H1 (cell line): Measurements from ENCODE around the gene SLC30A3. TPM values are rescaled to one million over a fixed set of nuclear protein-coding genes. Genes with fewer than 3 reads are reported as not detected.

ENCODE experiments used
- polyA plus RNA-seq, 7 experiments: library from polyadenylated mRNA; depleted of rRNA in 3 of 7; stranded (reverse) in 5 of 7; unstranded in 2 of 7; fragments of >200 nt in 5 of 7; fragments of 200-250 nt in 2 of 7; gene quantifications; 1 replicate in 5 of 7; 2 replicates in 1 of 7; 4 replicates in 1 of 7; pipeline versions ENCODE4 v1.2.1 to v1.2.3, GENCODE V29; 2011 to 2013; ENCODE audit warnings: missing spikeins in 2 of 7, mixed read lengths in 2 of 7
- total RNA-seq: library from RNA; stranded (reverse); fragmentation: NEBNext Ultra II Directional; extraction: Animal tissue kit (Norgen Biotek cat#: 25700); gene quantifications from 2 replicates; pipeline ENCODE4 v1.2.1, GENCODE V29; 2021

Gene SLC30A3
- total and polyA plus RNA-seq, 2 of the 8 experiments (the other 6 are each of a cell fraction or from before 2014, with no cell fraction given) = 15.2 to 30.7 TPM

Other genes with a start within 250 kb of the SLC30A3 start
- gene TMEM214, start 230.1 kb downstream of the SLC30A3 start, total RNA-seq = 49.7 and 52.7 TPM in 2 replicates
- gene TMEM214, start 230.1 kb downstream of the SLC30A3 start, polyA plus RNA-seq (2011; rRNA removed) = 71.0 and 100 TPM in 2 replicates
- 45.4 and 51.0 TPM in 2 replicates for gene AGBL5, start 211.4 kb downstream of the SLC30A3 start, total RNA-seq
- 62.0 and 82.0 TPM in 2 replicates for gene AGBL5, start 211.4 kb downstream of the SLC30A3 start, polyA plus RNA-seq (2011; rRNA removed)
- 212 and 225 TPM in 2 replicates for gene OST4, start 191.4 kb downstream of the SLC30A3 start, total RNA-seq
- gene OST4, start 191.4 kb downstream of the SLC30A3 start, polyA plus RNA-seq (2011; rRNA removed) = 865 and 906 TPM in 2 replicates
- 2.9 and 3.0 TPM in 2 replicates for gene EMILIN1, start 184.4 kb downstream of the SLC30A3 start, total RNA-seq
- gene EMILIN1, start 184.4 kb downstream of the SLC30A3 start, polyA plus RNA-seq (2011; rRNA removed) = 1.9 and 3.1 TPM in 2 replicates
- 17.7 and 20.5 TPM in 2 replicates for gene KHK, start 176.3 kb downstream of the SLC30A3 start, total RNA-seq
- gene KHK, start 176.3 kb downstream of the SLC30A3 start, polyA plus RNA-seq (2011; rRNA removed) = 11.0 and 14.5 TPM in 2 replicates
- 3.4 and 3.5 TPM in 2 replicates for gene CGREF1, start 143.9 kb downstream of the SLC30A3 start, total RNA-seq
- 2.5 and 3.7 TPM in 2 replicates for gene CGREF1, start 143.9 kb downstream of the SLC30A3 start, polyA plus RNA-seq (2011; rRNA removed)
- 0.20 and 0.50 TPM in 2 replicates for gene ABHD1, start 139.2 kb downstream of the SLC30A3 start, total RNA-seq
- gene ABHD1, start 139.2 kb downstream of the SLC30A3 start, polyA plus RNA-seq (2011; rRNA removed) = 0.88 and 1.1 TPM in 2 replicates
- gene PREB, start 128.4 kb downstream of the SLC30A3 start, total RNA-seq = 51.2 and 54.1 TPM in 2 replicates
- 72.2 and 74.4 TPM in 2 replicates for gene PREB, start 128.4 kb downstream of the SLC30A3 start, polyA plus RNA-seq (2011; rRNA removed)
- gene PRR30, start 123.6 kb downstream of the SLC30A3 start, total RNA-seq = not detected in 2 replicates
- not detected in 2 replicates for gene PRR30, start 123.6 kb downstream of the SLC30A3 start, polyA plus RNA-seq (2011; rRNA removed)
- gene TCF23, start 114.0 kb downstream of the SLC30A3 start, total RNA-seq = not detected in 2 replicates
- 0.02 TPM in 2 replicates for gene TCF23, start 114.0 kb downstream of the SLC30A3 start, polyA plus RNA-seq (2011; rRNA removed)
- gene ATRAID, start 51.0 kb downstream of the SLC30A3 start, total RNA-seq = 103 and 109 TPM in 2 replicates
- gene ATRAID, start 51.0 kb downstream of the SLC30A3 start, polyA plus RNA-seq (2011; rRNA removed) = 242 and 280 TPM in 2 replicates
- gene SLC5A6, start 50.8 kb downstream of the SLC30A3 start, total RNA-seq = 118 and 123 TPM in 2 replicates
- 183 and 329 TPM in 2 replicates for gene SLC5A6, start 50.8 kb downstream of the SLC30A3 start, polyA plus RNA-seq (2011; rRNA removed)
- 146 and 147 TPM in 2 replicates for gene CAD, start 45.7 kb downstream of the SLC30A3 start, total RNA-seq
- 130 and 197 TPM in 2 replicates for gene CAD, start 45.7 kb downstream of the SLC30A3 start, polyA plus RNA-seq (2011; rRNA removed)
- gene DNAJC5G, start 12.4 kb upstream of the SLC30A3 start, total RNA-seq = 1.4 TPM in 2 replicates
- 0.75 and 0.83 TPM in 2 replicates for gene DNAJC5G, start 12.4 kb upstream of the SLC30A3 start, polyA plus RNA-seq (2011; rRNA removed)
- 3.9 and 4.2 TPM in 2 replicates for gene TRIM54, start 19.4 kb upstream of the SLC30A3 start, total RNA-seq
- gene TRIM54, start 19.4 kb upstream of the SLC30A3 start, polyA plus RNA-seq (2011; rRNA removed) = 5.8 and 6.1 TPM in 2 replicates
- gene UCN, start 45.4 kb upstream of the SLC30A3 start, total RNA-seq = not detected in 2 replicates
- 0.35 and 0.93 TPM in 2 replicates for gene UCN, start 45.4 kb upstream of the SLC30A3 start, polyA plus RNA-seq (2011; rRNA removed)
- 45.2 and 46.1 TPM in 2 replicates for gene MPV17, start 60.0 kb upstream of the SLC30A3 start, total RNA-seq
- 148 and 181 TPM in 2 replicates for gene MPV17, start 60.0 kb upstream of the SLC30A3 start, polyA plus RNA-seq (2011; rRNA removed)
- 118 and 129 TPM in 2 replicates for gene GTF3C2, start 93.7 kb upstream of the SLC30A3 start, total RNA-seq
- 121 and 127 TPM in 2 replicates for gene GTF3C2, start 93.7 kb upstream of the SLC30A3 start, polyA plus RNA-seq (2011; rRNA removed)
- 63.2 and 66.0 TPM in 2 replicates for gene EIF2B4, start 107.3 kb upstream of the SLC30A3 start, total RNA-seq
- 60.0 and 61.0 TPM in 2 replicates for gene EIF2B4, start 107.3 kb upstream of the SLC30A3 start, polyA plus RNA-seq (2011; rRNA removed)
- 54.9 and 59.1 TPM in 2 replicates for gene SNX17, start 107.6 kb upstream of the SLC30A3 start, total RNA-seq
- 66.2 and 76.8 TPM in 2 replicates for gene SNX17, start 107.6 kb upstream of the SLC30A3 start, polyA plus RNA-seq (2011; rRNA removed)
- 17.3 and 18.8 TPM in 2 replicates for gene ZNF513, start 117.7 kb upstream of the SLC30A3 start, total RNA-seq
- 29.5 and 35.0 TPM in 2 replicates for gene ZNF513, start 117.7 kb upstream of the SLC30A3 start, polyA plus RNA-seq (2011; rRNA removed)
- gene PPM1G, start 146.5 kb upstream of the SLC30A3 start, total RNA-seq = 201 and 203 TPM in 2 replicates
- gene PPM1G, start 146.5 kb upstream of the SLC30A3 start, polyA plus RNA-seq (2011; rRNA removed) = 73.3 and 85.5 TPM in 2 replicates
- gene NRBP1, start 165.6 kb upstream of the SLC30A3 start, total RNA-seq = 115 TPM in 2 replicates
- 137 and 145 TPM in 2 replicates for gene NRBP1, start 165.6 kb upstream of the SLC30A3 start, polyA plus RNA-seq (2011; rRNA removed)
- 50.1 and 55.4 TPM in 2 replicates for gene KRTCAP3, start 179.3 kb upstream of the SLC30A3 start, total RNA-seq
- gene KRTCAP3, start 179.3 kb upstream of the SLC30A3 start, polyA plus RNA-seq (2011; rRNA removed) = 72.5 and 114 TPM in 2 replicates
- 14.0 and 15.9 TPM in 2 replicates for gene IFT172, start 226.7 kb upstream of the SLC30A3 start, total RNA-seq
- 12.9 and 13.5 TPM in 2 replicates for gene IFT172, start 226.7 kb upstream of the SLC30A3 start, polyA plus RNA-seq (2011; rRNA removed)
- 13.4 and 14.7 TPM in 2 replicates for gene FNDC4, start 232.2 kb upstream of the SLC30A3 start, total RNA-seq
- gene FNDC4, start 232.2 kb upstream of the SLC30A3 start, polyA plus RNA-seq (2011; rRNA removed) = 14.0 and 14.1 TPM in 2 replicates
- 0.57 and 1.2 TPM in 2 replicates for gene GCKR, start 233.8 kb upstream of the SLC30A3 start, total RNA-seq
- 0.30 and 0.33 TPM in 2 replicates for gene GCKR, start 233.8 kb upstream of the SLC30A3 start, polyA plus RNA-seq (2011; rRNA removed)